Stimulated activated naive CD4-positive, alpha-beta T cell (primary cell): ENCODE results near the gene TMEM145.

ENCODE experiments used
- DNase-seq, 6 experiments: peaks; one replicate each; lab custom pipeline; 2025; lab: John Stamatoyannopoulos, UW

Gene TMEM145

DNA sequence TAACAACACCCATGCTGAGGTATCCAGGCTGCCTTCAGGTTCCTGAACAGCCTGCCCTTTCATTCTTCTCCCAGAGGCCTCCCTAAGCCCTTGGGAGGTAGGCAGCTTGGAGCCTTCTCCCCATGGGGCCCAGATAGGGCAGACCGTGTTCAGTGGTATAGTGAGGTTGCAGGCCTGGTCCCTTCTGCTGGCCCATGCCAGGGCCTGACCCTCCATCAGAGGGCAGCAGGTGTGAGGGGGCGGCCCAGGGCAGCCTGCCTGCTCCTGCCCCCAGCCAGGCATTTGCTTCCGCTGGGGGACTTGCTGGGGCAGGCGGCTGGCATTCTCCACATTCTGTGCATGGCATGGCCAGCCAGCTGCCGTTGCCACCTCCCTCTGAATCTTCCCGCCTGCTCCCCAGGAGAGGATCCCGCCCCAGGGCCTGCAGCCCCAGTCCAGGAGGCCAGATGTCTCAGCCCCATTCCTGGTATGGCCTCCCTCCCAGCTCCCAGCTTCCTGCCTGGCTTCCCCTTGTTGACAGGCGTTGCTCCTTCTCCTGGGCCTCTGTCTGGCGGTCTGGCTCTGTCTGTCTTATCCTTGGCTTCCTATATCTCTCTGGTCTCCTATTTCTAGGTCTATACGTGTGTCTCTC is 35.2 kb upstream of the TMEM145 start:
- no peak for DNase-seq

DNA sequence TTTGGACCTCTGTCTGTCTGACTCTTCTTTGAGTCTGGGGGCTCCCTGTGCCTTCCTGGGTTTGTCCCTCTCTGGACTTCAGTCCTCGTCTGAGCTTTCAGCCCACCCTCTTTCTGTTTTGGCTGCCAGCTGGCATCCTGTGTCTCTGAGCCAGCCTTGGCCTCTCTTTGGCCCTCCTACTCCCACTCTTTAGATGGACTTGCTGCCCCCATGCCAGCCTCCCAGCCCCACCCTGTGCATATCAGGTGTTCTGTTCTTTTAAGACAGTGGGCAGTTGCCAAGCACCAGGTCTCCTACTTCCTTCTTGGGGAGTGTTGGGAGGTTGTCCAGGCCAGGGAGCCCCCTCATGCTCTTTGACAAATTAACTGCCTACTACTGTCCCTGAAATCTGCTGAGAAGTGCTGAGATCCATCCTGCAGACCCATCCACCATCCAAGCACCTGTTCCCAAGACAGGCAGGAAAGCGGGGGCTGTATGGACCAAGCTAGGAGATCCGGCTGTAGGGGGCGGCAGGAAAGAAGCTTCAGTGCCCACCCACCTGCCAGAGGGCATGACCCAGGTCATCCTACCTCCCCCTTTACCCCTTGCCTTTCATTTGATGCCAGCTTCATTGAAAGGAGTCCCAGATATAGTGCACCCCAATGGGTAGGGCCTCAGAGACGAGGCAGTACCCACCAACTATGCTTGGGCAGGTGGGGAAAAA is 34.5 kb upstream of the TMEM145 start:
- no peak for DNase-seq

DNA sequence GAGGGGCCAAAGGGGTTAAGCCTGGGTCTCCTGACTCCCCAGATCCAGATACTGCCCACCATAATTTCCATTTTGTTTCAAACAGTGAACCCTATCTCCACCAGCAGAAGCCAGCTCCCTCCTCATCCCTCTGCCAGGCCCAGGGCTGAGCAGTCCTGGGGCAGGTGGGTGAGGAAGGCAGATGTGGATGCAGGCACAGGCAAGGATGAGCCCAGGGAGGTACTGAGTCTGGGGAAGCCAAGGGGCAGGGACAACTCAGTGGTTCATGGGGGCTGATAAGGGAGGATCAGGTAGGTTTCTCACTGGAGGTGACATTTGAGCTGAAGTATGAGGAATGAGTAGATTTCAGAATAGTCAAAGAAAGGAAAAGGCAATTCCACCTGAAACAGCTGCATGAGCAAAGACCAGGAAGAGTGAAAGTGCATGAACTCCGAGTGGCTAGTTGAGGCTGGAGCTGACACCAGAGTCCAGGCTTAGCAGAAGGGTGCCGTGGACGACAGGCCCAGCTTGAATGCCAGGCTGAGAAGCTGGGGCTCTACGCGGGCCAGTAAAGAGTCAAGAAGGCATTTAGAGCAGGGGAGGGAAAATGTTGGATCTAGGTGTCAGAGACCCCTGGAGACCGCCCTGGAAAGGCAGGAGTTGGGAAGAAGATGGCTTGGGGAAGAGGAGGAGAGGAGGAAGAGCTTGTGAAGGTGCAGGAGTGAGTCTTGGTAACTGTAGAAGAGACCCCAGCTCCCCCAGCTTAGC is 33.8 kb upstream of the TMEM145 start:
- no peak for DNase-seq

GRCh38 chr19:42279902-42280814 is 33.0 kb upstream of the TMEM145 start:
- peak; percentile 76 to 86 (median 82) for DNase-seq

- DNase-seq: peak in 2 of 6 experiments; percentile 42 to 46
Observed at GRCh38 chr19:42280815-42281145, 32.3 kb upstream of the TMEM145 start.

DNA sequence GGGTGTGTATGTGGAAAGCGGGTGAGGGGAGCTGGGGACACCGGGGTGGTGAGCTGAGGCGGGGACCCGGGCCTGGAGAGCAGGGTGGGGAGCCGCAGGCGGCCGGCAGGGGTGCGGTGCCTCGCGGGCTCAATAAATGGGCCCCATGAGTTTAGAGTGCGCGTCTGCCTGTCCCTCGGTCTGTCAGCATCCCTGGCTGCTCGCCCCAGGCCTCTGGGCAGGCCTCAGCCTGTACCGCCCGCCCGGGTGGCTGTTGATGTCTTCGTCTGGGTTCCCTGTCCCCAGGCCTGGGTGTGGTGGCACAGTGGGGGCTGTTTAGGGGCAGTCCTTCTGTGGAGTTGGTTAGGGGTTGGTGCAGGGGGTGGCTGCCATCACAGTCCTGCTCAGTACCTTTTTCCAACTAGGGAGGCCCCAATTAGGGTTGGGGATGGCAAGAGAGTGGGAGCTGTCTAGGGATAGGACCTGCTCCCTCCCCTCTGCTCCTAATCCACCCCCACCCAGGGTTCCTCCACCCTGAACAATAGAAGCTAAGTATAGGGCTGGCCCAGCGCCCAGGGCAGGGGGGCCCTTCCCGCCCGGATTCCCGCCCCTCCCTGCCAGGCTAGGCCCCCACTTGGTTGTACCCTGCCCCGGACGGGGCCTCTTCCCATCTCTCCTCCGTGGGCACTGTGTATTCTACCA is 31.8 kb upstream of the TMEM145 start:
- DNase-seq: peak in 3 of 6 experiments; percentile 38 to 42 (median 42)

- peak in 1 of 6 experiments; percentile 46 for DNase-seq
Observed at GRCh38 chr19:42281827-42282762, 31.0 kb upstream of the TMEM145 start.

GRCh38 chr19:42282819-42283187 is 30.3 kb upstream of the TMEM145 start:
- no peak for DNase-seq

GRCh38 chr19:42283188-42284065 is 29.7 kb upstream of the TMEM145 start:
- peak; percentile 93 to 99 (median 96) for DNase-seq

- peak; percentile 81 to 98 (median 90) for DNase-seq
Observed at GRCh38 chr19:42284066-42284501, 29.0 kb upstream of the TMEM145 start.

DNA sequence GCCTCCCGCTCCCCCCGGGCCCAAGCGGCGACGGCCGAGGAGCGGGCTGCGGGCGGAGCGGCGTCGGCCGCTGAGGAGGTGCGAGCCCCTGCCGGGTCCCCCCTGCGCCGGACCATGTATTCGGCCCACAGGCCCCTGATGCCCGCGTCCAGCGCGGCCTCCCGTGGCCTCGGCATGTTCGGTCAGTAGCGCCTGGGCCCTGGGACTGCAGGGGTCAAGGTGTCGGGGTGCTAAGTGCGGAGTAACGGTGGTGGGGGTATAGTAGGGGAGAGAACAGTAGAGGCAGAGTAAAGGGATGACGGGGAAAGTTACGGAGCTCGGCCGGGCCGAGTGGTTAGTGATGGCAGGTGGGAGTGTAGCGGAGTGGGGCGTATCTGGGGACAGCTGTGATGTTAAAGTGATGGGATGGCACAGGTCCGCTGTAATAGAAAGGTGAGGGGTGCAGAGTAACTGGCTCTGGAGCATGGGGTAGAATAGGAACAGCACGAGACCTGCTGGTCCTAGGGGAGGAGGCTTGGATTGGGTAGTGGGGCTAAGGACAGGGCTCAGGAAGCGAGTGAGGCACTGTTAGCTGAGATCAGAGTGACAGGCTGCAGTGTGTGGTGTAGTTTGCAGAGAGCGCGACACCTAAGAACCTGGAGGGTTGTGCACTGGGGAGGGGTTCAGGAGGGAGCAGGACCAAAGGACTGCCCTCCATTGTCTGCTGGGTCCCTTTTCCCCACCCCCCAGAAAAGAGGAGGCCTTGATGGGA is 28.3 kb upstream of the TMEM145 start:
- DNase-seq: peak in 3 of 6 experiments; percentile 34 to 66 (median 49)

GRCh38 chr19:42285541-42285941 is 27.6 kb upstream of the TMEM145 start:
- DNase-seq: no peak

- no peak for DNase-seq
Observed at GRCh38 chr19:42285988-42286348, 27.1 kb upstream of the TMEM145 start.

DNA sequence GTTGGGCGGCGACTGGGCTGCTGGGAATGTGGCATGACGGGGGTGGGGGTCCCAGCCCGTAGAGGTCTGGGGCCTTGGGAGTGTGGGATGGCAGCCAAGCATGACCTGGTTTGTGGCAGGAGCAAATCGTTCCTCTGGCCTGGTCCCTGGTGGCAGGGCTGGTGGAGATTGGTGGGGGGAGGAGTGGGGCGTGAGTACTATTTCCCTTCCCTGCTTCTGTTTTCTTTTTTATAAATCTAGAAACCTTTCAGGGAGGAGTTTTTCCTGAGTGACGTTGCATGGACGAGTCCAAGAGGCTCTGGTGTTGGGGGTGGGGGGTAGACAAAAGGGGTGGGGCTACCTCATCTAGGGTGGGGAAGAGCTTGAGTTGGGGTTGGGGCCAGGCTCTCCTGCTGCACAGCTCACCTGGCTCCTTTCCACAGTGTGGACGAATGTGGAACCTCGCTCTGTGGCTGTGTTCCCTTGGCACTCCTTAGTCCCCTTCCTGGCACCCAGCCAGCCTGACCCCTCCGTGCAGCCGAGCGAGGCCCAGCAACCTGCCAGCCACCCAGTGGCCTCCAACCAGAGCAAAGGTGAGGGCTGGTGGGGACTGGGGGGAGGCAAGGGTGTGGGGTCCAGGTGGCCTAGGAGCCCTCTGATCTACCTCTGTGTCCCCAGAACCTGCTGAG is 26.6 kb upstream of the TMEM145 start:
- DNase-seq: no peak

DNA sequence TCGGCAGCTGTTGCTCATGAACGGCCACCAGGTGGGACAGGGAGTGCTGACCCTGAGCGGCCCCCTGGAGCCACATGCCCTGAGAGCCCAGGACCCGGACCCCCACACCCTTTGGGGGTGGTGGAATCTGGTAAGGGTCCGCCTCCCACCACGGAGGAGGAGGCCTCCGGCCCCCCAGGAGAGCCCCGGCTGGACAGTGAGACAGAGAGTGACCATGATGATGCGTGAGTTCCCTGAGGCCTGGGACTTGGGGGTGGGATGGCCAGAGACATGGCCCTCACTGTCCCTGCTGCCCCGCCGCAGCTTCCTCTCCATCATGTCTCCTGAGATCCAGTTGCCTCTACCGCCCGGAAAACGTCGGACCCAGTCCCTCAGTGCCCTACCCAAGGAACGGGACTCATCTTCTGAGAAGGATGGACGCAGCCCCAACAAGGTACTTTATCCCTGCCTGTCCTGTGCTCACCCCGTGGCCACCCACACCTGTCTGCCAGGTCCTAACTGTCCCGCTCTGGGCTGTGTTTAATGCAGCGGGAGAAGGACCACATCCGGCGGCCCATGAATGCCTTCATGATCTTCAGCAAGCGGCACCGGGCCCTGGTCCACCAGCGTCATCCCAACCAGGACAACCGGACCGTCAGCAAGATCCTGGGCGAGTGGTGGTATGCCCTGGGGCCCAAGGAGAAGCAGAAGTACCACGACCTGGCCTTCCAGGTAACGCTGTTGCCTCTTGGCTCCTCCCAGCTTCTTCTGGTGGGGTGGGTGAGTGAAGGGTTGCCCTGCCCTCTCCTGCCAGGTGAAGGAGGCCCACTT is 25.9 kb upstream of the TMEM145 start:
- no peak for DNase-seq

GRCh38 chr19:42287827-42288107 is 25.3 kb upstream of the TMEM145 start:
- DNase-seq: no peak

DNA sequence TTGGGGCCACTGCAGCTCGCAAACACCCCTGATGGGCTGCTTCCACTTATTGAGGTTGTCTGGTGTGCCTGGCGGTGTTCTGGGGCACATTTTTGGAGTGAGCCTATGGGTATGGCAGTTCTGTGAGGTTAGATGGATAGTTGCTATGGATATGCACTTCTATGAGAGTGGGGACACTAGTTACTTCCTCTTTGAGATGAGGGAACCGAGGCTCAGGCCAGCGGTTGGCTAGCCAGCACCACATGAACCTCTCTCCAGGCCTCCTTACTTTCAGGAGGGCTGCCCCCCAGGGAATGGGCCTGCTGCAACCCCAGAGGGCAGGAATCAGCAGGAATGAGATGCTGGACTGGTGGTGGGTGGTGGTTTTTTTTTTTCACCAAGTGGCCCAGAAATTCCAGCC is 24.7 kb upstream of the TMEM145 start:
- DNase-seq: no peak
